ENCODE results near the gene TRIP6. TPM values are rescaled to one million over a fixed set of nuclear protein-coding genes. Genes with fewer than 3 reads are reported as not detected.

TRIP6 gene
- total RNA-seq, 2 experiments from 2014 or later, result 44.2 to 45.1 TPM

GRCh38 chr7:100878013-100878412 lies 10.8 kb downstream of the TRIP6 start:
- H3K36me3 Mint-ChIP-seq, result peaks cover 72% of the 10 kb centered on the region
- no peaks in the 10 kb centered on the region for H3K27me3 Mint-ChIP-seq
- peak overlapping the region; percentile 50 for H3K4me3 Mint-ChIP-seq
- no peak overlapping the region for H3K27ac Mint-ChIP-seq
- H3K4me1 Mint-ChIP-seq, result peaks cover 40% of the 10 kb centered on the region
- H3K9me3 Mint-ChIP-seq, result no peaks in the 10 kb centered on the region
- no peak for DNase-seq

GRCh38 chr7:100878685-100879084 lies 11.5 kb downstream of the TRIP6 start:
- no peak for DNase-seq
- H3K4me3 Mint-ChIP-seq, result peak overlapping the region; percentile 19
- H3K27ac Mint-ChIP-seq, result no peak overlapping the region
- no peaks in the 10 kb centered on the region for H3K27me3 Mint-ChIP-seq
- peaks cover 47% of the 10 kb centered on the region for H3K4me1 Mint-ChIP-seq
- H3K9me3 Mint-ChIP-seq, result no peaks in the 10 kb centered on the region
- H3K36me3 Mint-ChIP-seq, result peaks cover 72% of the 10 kb centered on the region

DNA sequence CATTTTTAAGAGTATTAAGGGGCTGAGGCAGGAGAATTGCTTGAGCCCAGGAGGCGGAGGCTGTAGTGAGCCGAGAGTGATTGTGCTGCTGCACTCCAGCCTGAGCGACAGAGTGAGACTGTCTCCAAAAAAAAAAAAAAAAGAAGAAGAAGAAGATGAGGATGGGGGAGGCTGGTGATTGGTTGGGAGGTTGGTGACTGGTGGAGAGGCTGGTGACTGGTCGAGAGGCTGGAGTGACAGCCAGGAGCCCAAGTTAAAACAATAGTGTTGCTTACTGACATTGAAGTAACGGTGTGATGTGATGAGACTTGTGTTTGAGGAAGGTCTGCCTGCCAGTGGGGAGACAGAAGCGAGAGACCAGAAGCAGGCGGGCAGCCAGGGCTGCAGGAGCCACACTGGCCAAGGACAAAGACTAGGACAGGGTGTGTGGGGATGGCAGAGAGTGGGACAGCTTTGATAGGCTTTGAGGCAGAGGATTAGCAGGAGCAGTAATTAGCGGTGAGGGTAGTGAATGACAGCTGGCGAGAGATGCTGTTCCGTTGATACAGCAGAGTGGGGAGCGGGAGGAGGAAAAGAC lies 12.6 kb downstream of the TRIP6 start:
- no peak overlapping the region for H3K4me3 Mint-ChIP-seq
- H3K27me3 Mint-ChIP-seq, result no peaks in the 10 kb centered on the region
- H3K4me1 Mint-ChIP-seq, result peaks cover 49% of the 10 kb centered on the region
- H3K36me3 Mint-ChIP-seq, result peaks cover 71% of the 10 kb centered on the region
- no peaks in the 10 kb centered on the region for H3K9me3 Mint-ChIP-seq
- H3K27ac Mint-ChIP-seq, result peak overlapping the region; percentile 64
- no peak for DNase-seq

GRCh38 chr7:100880645-100881044 lies 13.5 kb downstream of the TRIP6 start:
- no peak for DNase-seq
- Mint-ChIP-seq H3K4me1 (peaks cover 53% of the 10 kb centered on the region), H3K4me3 (no peak overlapping the region), H3K9me3 (no peaks in the 10 kb centered on the region), H3K36me3 (peaks cover 71% of the 10 kb centered on the region), H3K27me3 (no peaks in the 10 kb centered on the region), H3K27ac (no peak overlapping the region)

DNA sequence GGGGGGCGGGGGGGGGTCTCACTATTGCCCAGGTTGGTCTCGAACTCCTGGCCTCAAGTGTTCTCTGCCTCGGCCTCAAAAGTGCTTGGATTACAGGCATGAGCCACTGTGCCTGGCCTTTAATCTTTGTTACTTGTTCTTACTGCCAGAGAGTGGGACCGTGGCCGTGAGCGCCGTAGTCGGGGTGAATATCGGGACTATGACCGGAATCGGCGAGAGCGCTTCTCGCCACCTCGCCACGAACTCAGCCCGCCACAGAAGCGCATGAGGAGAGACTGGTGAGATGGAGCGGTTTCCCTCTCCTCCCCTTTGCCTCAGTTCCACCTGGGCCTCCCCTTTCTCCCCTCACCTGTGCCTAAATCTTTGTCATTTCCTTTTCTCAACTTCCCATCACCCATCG lies 13.9 kb downstream of the TRIP6 start:
- DNase-seq, result no peak
- Mint-ChIP-seq H3K9me3 (no peaks in the 10 kb centered on the region), H3K36me3 (peaks cover 67% of the 10 kb centered on the region), H3K27me3 (no peaks in the 10 kb centered on the region), H3K4me1 (peaks cover 54% of the 10 kb centered on the region), H3K27ac (no peak overlapping the region), H3K4me3 (no peak overlapping the region)

GRCh38 chr7:100882201-100882600 lies 15.0 kb downstream of the TRIP6 start:
- DNase-seq, result no peak
- Mint-ChIP-seq H3K36me3 (peaks cover 62% of the 10 kb centered on the region), H3K27me3 (no peaks in the 10 kb centered on the region), H3K9me3 (no peaks in the 10 kb centered on the region), H3K4me1 (peaks cover 56% of the 10 kb centered on the region), H3K27ac (no peak overlapping the region), H3K4me3 (no peak overlapping the region)

- H3K36me3 Mint-ChIP-seq, result peaks cover 65% of the 10 kb centered on the region
- no peaks in the 10 kb centered on the region for H3K27me3 Mint-ChIP-seq
Observed at GRCh38 chr7:100882785-100883526, 15.8 kb downstream of the TRIP6 start.

GRCh38 chr7:100884736-100885439 lies 17.7 kb downstream of the TRIP6 start:
- peak overlapping the region; percentile 39 for H3K4me3 Mint-ChIP-seq
- peaks cover 50% of the 10 kb centered on the region for H3K4me1 Mint-ChIP-seq
- no peaks in the 10 kb centered on the region for H3K9me3 Mint-ChIP-seq
- peaks cover 57% of the 10 kb centered on the region for H3K36me3 Mint-ChIP-seq
- H3K27me3 Mint-ChIP-seq, result no peaks in the 10 kb centered on the region
- no peak for DNase-seq
- peak overlapping the region; percentile 62 for H3K27ac Mint-ChIP-seq

More at GRCh38 chr7:100882785-100883526, 15.8 kb downstream of the TRIP6 start:
- Mint-ChIP-seq H3K4me1 (peaks cover 58% of the 10 kb centered on the region), H3K4me3 (no peak overlapping the region), H3K27ac (peak overlapping the region; percentile 46), H3K9me3 (no peaks in the 10 kb centered on the region)
- no peak for DNase-seq

DNA sequence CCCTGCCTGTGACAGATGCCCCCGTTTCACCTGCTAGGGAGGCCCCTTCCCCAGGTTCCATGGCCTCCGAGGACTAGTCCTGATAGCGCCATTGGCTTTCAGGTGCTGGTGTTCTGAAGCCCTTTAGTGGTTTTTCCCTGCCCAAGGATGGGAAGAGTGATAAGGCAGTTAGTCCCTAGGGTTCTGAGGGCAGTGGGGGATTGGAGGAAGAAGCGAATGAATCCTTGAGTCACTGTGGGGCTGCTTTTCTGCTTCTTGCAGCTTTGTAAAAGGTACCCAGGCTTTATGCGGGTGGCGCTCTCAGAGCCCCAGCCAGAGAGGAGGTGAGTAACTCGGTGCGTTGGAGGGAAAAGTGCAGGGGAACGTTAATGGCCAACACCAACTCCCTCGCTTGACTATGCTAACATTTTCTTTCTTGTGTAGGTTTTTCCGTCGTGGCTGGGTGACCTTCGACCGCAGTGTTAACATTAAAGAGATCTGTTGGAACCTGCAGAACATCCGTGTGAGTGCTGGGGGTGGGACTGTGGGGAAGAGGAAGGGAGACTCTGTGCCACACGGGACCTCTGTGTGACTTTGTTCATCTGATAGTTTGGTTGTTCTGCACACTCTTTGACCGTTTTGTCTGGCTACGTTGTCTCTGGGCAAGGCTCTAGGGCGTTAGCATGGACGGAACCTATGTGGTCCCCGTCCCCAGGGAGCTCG lies 18.4 kb downstream of the TRIP6 start:
- Mint-ChIP-seq H3K27me3 (peaks cover 6% of the 10 kb centered on the region), H3K36me3 (peaks cover 52% of the 10 kb centered on the region), H3K9me3 (no peaks in the 10 kb centered on the region), H3K4me3 (no peak overlapping the region), H3K27ac (peak overlapping the region; percentile 62), H3K4me1 (peaks cover 52% of the 10 kb centered on the region)
- no peak for DNase-seq

DNA sequence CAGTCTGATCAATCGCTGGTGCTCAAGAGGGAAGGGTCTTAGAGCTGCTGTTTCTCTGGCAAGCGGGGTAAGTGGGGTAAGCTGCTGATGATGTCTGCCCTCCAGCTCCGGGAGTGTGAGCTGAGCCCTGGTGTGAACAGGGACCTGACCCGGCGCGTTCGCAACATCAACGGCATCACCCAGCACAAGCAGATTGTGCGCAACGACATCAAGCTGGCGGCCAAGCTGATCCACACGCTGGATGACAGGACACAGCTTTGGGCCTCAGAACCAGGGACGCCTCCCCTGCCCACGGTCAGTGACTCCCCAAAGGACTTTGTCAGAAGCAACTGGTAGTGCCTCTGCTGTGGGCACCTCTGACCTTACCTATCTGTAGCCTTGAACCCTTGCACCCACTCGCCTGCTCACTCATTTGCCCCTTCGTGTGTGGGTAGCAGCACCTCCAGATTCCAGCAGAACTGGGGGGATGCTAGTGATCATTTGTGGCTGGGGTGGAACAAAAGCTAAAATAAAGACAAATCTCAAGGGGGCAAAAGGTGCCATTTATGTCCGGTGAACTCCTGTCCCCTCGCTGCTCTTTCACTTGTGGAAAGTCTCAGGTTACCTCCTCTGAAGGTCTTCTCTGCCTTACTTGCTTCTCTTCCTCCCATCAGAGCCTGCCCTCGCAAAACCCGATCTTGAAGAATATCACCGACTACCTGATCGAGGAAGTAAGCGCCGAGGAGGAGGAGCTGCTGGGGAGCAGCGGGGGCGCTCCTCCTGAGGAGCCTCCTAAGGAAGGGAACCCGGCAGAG lies 19.2 kb downstream of the TRIP6 start:
- Mint-ChIP-seq H3K4me1 (peaks cover 55% of the 10 kb centered on the region), H3K9me3 (no peaks in the 10 kb centered on the region), H3K27ac (peak overlapping the region; percentile 91), H3K36me3 (peaks cover 46% of the 10 kb centered on the region), H3K4me3 (peak overlapping the region; percentile 50), H3K27me3 (peaks cover 12% of the 10 kb centered on the region)
- no peak for DNase-seq

DNA sequence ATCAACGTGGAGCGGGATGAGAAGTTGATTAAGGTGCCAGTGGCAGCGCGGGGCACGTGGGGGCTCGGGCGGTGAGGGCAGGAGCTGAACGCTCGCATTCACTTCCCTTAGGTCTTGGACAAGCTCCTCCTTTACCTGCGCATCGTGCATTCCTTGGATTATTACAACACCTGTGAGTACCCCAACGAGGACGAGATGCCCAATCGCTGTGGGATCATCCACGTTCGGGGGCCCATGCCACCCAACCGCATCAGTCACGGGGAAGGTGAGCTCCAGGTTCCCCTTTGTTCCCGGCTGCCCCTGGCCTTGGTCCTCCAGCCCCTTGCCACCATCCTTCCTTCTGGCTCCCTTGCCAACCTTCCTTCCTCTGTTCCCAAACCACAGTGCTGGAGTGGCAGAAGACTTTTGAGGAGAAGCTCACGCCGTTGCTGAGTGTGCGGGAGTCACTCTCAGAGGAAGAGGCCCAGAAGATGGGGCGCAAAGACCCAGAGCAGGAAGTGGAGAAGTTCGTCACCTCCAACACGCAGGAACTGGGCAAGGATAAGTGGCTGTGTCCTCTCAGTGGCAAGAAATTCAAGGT lies 19.8 kb downstream of the TRIP6 start:
- Mint-ChIP-seq H3K36me3 (peaks cover 43% of the 10 kb centered on the region), H3K27ac (peak overlapping the region; percentile 91), H3K4me3 (peak overlapping the region; percentile 87), H3K4me1 (peaks cover 56% of the 10 kb centered on the region), H3K27me3 (peaks cover 19% of the 10 kb centered on the region), H3K9me3 (no peaks in the 10 kb centered on the region)
- no peak for DNase-seq

GRCh38 chr7:100887516-100888290 lies 20.5 kb downstream of the TRIP6 start:
- peaks cover 24% of the 10 kb centered on the region for H3K27me3 Mint-ChIP-seq

DNA sequence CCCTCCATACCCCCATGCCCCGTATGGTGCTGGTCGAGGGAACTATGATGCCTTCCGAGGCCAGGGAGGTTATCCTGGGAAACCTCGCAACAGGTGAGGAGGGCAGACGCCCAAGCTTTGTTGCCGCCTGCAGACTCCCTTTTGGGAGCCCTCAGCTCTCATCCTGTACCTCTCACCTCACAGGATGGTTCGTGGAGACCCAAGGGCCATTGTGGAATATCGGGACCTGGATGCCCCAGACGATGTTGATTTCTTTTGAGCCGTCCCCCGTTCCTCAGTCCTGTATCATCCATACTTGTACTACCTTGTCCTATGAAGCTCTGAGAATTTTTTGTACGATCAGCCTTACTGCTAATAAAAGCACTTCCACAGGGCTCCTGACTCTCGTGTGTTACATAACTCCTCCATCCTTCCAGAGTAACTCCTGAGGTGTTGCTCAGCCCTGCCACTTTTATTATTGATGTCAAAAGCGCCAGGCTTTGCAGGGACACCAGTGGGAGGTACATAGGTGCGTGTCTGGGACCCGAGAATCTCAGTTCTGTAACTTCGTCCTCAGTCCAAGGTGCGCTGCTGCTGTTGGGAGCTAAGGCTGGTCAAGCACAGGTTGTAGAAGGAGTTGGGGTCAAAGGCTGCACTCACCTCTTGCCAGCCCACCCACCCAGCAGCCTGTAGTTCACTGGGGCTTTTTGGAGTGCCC lies 21.3 kb downstream of the TRIP6 start:
- H3K4me1 Mint-ChIP-seq, result peaks cover 51% of the 10 kb centered on the region

More at GRCh38 chr7:100887516-100888290, 20.5 kb downstream of the TRIP6 start:
- peak; percentile 61 for DNase-seq
- Mint-ChIP-seq H3K27ac (peak overlapping the region; percentile 91), H3K36me3 (peaks cover 43% of the 10 kb centered on the region), H3K9me3 (no peaks in the 10 kb centered on the region), H3K4me1 (peaks cover 56% of the 10 kb centered on the region), H3K4me3 (peak overlapping the region; percentile 87)

More for the DNA sequence above, 21.3 kb downstream of the TRIP6 start:
- Mint-ChIP-seq H3K27ac (peak overlapping the region; percentile 91), H3K4me3 (peak overlapping the region; percentile 87), H3K9me3 (no peaks in the 10 kb centered on the region), H3K27me3 (peaks cover 28% of the 10 kb centered on the region), H3K36me3 (peaks cover 38% of the 10 kb centered on the region)
- no peak for DNase-seq
